Measurements from ENCODE around the gene PRXL2C.

GRCh38 chr9:96599298-96599697, 55.8 kb downstream of the PRXL2C start:
- no peak for TF ChIP-seq ZFP30 (CRISPR knock-in tag; IDR thresholded peaks at IDR 0.05)
- TF ChIP-seq RARB (CRISPR knock-in tag; IDR thresholded peaks at IDR 0.05): no peak
